HCT116 (cell line): ENCODE measurements around the gene ASAP2. TPM values are rescaled to one million over a fixed set of nuclear protein-coding genes. Genes with fewer than 3 reads are reported as not detected.

Experiments used
- ATAC-seq: fragments of 200-7000 bp; cut with Tn5 transposase; 2 replicates; pipeline ENCODE4 v1.9.1; 2020; ENCODE audit warnings: mild to moderate bottlenecking, moderate library complexity
- BruUV-seq: library from RNA; stranded (reverse); fragments of 400-500 nt; replicated peaks from 2 replicates; lab custom pipeline; 2021; lab: Mats Ljungman, UMichigan
- CTCF ChIA-PET: fragments of 300-600 bp; sonication (Branson Sonifier 250); formaldehyde crosslinking; loops from one replicate; lab custom pipeline; 2021; ENCODE audit warnings: antibody characterized with exemption; lab: Charles Lee
- POLR2A ChIA-PET: fragments of 300-600, 350-600 bp; sonication (Branson Sonifier 250); formaldehyde crosslinking; loops from one replicate; lab custom pipeline; 2021; ENCODE audit warnings: antibody characterized with exemption; lab: Charles Lee
- RAD21 ChIA-PET, 2 experiments: fragments of 300-600 bp; sonication (Branson Sonifier 250); formaldehyde crosslinking; loops; one replicate each; lab custom pipeline; 2023; ENCODE audit warnings: low total read pairs in 2 of 2; ENCODE audit not compliant: uncharacterized antibody in 2 of 2, unreplicated experiment in 2 of 2, low non-redundant PET in 1 of 2; lab: Charles Lee
- DNase-seq: peaks from one replicate; pipeline ENCODE4 v3.0.0-alpha.2; 2010; ENCODE audit warnings: low read depth, low spot score
- H2AFZ ChIP-seq: fragments of 200-600 bp; shearing (Covaris generic), sonication (generic); 2 replicates; pipeline ENCODE4 v1.6.1; 2017; ENCODE audit warnings: low read depth, mixed run types, mixed read lengths, antibody characterized with exemption, low read length; ENCODE audit not compliant: poor library complexity, severe bottlenecking
- H3K27ac ChIP-seq: 2 replicates; pipeline ENCODE4 v1.5.1; 2012; ENCODE audit warnings: low read depth, low read length
- H3K27me3 ChIP-seq: fragments of 200-600 bp; sonication (generic); 2 replicates; pipeline ENCODE4 v1.6.1; 2016; ENCODE audit warnings: mixed run types, low read length, mixed read lengths; ENCODE audit not compliant: insufficient read depth
- H3K36me3 ChIP-seq, 2 experiments: fragments of 200-500 bp in 1 of 2; fragments of 200-600 bp in 1 of 2; sonication (Bioruptor generic) in 1 of 2; sonication (generic) in 1 of 2; 2 replicates each; pipeline versions ENCODE4 v1.5.1 to v1.6.1; 2014 to 2016; ENCODE audit warnings: low read length in 2 of 2, inconsistent platforms in 1 of 2, mixed read lengths in 1 of 2, mixed run types in 1 of 2; ENCODE audit not compliant: insufficient read depth in 2 of 2, control insufficient read depth in 1 of 2
- H3K4me1 ChIP-seq, 2 experiments: fragments of 200-600 bp in 1 of 2; sonication (generic) in 1 of 2; 2 replicates each; pipeline versions ENCODE4 v1.5.1 to v1.6.1; 2012 to 2017; ENCODE audit warnings: low read length in 2 of 2, inconsistent platforms in 1 of 2, mild to moderate bottlenecking in 1 of 2, mixed read lengths in 1 of 2, mixed run types in 1 of 2, moderate library complexity in 1 of 2; ENCODE audit not compliant: insufficient read depth in 2 of 2, control insufficient read depth in 1 of 2
- H3K4me2 ChIP-seq: fragments of 200-600 bp; sonication (generic); 2 replicates; pipeline ENCODE4 v1.6.1; 2017; ENCODE audit warnings: mixed run types, low read length, mixed read lengths
- H3K4me3 ChIP-seq, 2 experiments: fragments of 200-600 bp in 1 of 2; sonication (generic) in 1 of 2; replicated peaks in 1 of 2; 2 replicates each; pipeline ENCODE4 v1.5.1; 2011 to 2016; ENCODE audit warnings: low read length in 2 of 2, control low read depth in 1 of 2, low read depth in 1 of 2, mild to moderate bottlenecking in 1 of 2, mixed read lengths in 1 of 2, mixed run types in 1 of 2
- H3K79me2 ChIP-seq: fragments of 200-600 bp; sonication (generic); 2 replicates; pipeline ENCODE4 v1.6.1; 2017; ENCODE audit warnings: mild to moderate bottlenecking, mixed run types, low read length, moderate library complexity, mixed read lengths; ENCODE audit not compliant: insufficient read depth
- H3K9ac ChIP-seq: fragments of 200-600 bp; sonication (generic); 2 replicates; pipeline ENCODE4 v1.6.1; 2016; ENCODE audit warnings: low read length, mixed read lengths
- H3K9me2 ChIP-seq: fragments of 200-600 bp; sonication (generic), shearing (Covaris generic); 2 replicates; pipeline ENCODE4 v1.6.1; 2017; ENCODE audit warnings: mixed run types, mild to moderate bottlenecking, moderate library complexity; ENCODE audit not compliant: insufficient read depth
- H3K9me3 ChIP-seq, 2 experiments: fragments of 200-500 bp in 1 of 2; fragments of 200-600 bp in 1 of 2; sonication (Bioruptor generic) in 1 of 2; sonication (generic) in 1 of 2; 2 replicates each; pipeline ENCODE4 v1.6.1; 2014 to 2017; ENCODE audit warnings: low read length in 2 of 2, mixed read lengths in 2 of 2, inconsistent platforms in 1 of 2, low read depth in 1 of 2, mild to moderate bottlenecking in 1 of 2, mixed run types in 1 of 2, moderate library complexity in 1 of 2; ENCODE audit not compliant: control insufficient read depth in 1 of 2, insufficient read depth in 1 of 2
- H4K20me1 ChIP-seq: fragments of 200-600 bp; sonication (generic), shearing (Covaris generic); 2 replicates; pipeline ENCODE4 v1.6.1; 2017; ENCODE audit warnings: mixed run types, mild to moderate bottlenecking, moderate library complexity; ENCODE audit not compliant: insufficient read depth
- CEBPB ChIP-seq: IDR thresholded peaks from 2 replicates; pipeline ENCODE4 v1.6.1; 2012; ENCODE audit warnings: low read depth
- EGR1 ChIP-seq: IDR thresholded peaks from 2 replicates; pipeline ENCODE4 v1.6.1; 2012; ENCODE audit warnings: low read depth
- ELF1 ChIP-seq: IDR thresholded peaks from 2 replicates; pipeline ENCODE4 v1.6.1; 2012; ENCODE audit warnings: low read depth, borderline replicate concordance
- EZH2 ChIP-seq: fragments of 200-600 bp; sonication (generic); IDR thresholded peaks from 2 replicates; pipeline ENCODE4 v1.6.1; 2017; ENCODE audit warnings: antibody characterized with exemption, mixed run types
- EZH2phosphoT487 ChIP-seq: fragments of 200-600 bp; IDR thresholded peaks from 2 replicates; pipeline ENCODE4 v1.6.1; 2018; ENCODE audit warnings: antibody characterized with exemption, borderline replicate concordance
- FOSL1 ChIP-seq: IDR thresholded peaks from 2 replicates; pipeline ENCODE4 v1.6.1; 2012; ENCODE audit warnings: low read depth
- JUND ChIP-seq: IDR thresholded peaks from 2 replicates; pipeline ENCODE4 v1.6.1; 2012
- POLR2A ChIP-seq: IDR thresholded peaks from 2 replicates; pipeline ENCODE4 v1.7.0; 2011; ENCODE audit warnings: borderline replicate concordance; ENCODE audit not compliant: insufficient read depth, insufficient read length; ENCODE audit errors: extremely low read depth
- POLR2AphosphoS5 ChIP-seq: IDR thresholded peaks from 2 replicates; pipeline ENCODE4 v1.6.1; 2011; ENCODE audit warnings: mild to moderate bottlenecking, low read depth, low read length, moderate library complexity
- RAD21 ChIP-seq: IDR thresholded peaks from 2 replicates; pipeline ENCODE4 v1.6.1; 2012; ENCODE audit warnings: low read depth, mild to moderate bottlenecking
- SIN3A ChIP-seq: IDR thresholded peaks from 2 replicates; pipeline ENCODE4 v1.6.1; 2012; ENCODE audit warnings: low read depth
- SP1 ChIP-seq: IDR thresholded peaks from 2 replicates; pipeline ENCODE4 v1.6.1; 2012; ENCODE audit warnings: low read depth
- SRF ChIP-seq: IDR thresholded peaks from 2 replicates; pipeline ENCODE4 v1.6.1; 2012; ENCODE audit warnings: low read depth
- TCF7L2 ChIP-seq: IDR thresholded peaks from 2 replicates; pipeline ENCODE4 v1.7.0; 2011; ENCODE audit warnings: borderline replicate concordance, inconsistent platforms; ENCODE audit not compliant: insufficient read depth, insufficient read length; ENCODE audit errors: extremely low read depth
- YY1 ChIP-seq: IDR thresholded peaks from 2 replicates; pipeline ENCODE4 v1.6.1; 2011; ENCODE audit warnings: low read length, low read depth, moderate library complexity, mild to moderate bottlenecking; ENCODE audit not compliant: insufficient replicate concordance; ENCODE audit errors: extremely low read depth
- ZFX ChIP-seq: fragments of 450-650 bp; IDR thresholded peaks from 2 replicates; pipeline ENCODE4 v1.6.1; 2017
- ZNF274 ChIP-seq: fragments of 200-500 bp; sonication (Bioruptor generic); IDR thresholded peaks from 2 replicates; pipeline ENCODE4 v1.6.1; 2014; ENCODE audit warnings: mild to moderate bottlenecking, low read depth, low read length, inconsistent platforms
- intact Hi-C: fragments of 100-400 bp; cut with micrococcal nuclease; formaldehyde crosslinking; loops from 2 replicates; pipeline ENCODE4 v1.10.0; 2022
- total RNA-seq: library from RNA; stranded (reverse); gene quantifications from one replicate; pipeline ENCODE4 v1.2.1, GENCODE V29; 2021; ENCODE audit not compliant: unreplicated experiment
- TF ChIP-seq, protein P1 (sequence below): IDR thresholded peaks from 2 replicates; pipeline ENCODE4 v1.6.1; 2012
- TF ChIP-seq, protein P2 (sequence below): IDR thresholded peaks from 2 replicates; pipeline ENCODE4 v1.6.1; 2011; ENCODE audit warnings: mild to moderate bottlenecking, low read length, moderate library complexity; ENCODE audit not compliant: insufficient replicate concordance; ENCODE audit errors: extremely low read depth
- TF ChIP-seq, protein P3 (sequence below): IDR thresholded peaks from 2 replicates; pipeline ENCODE4 v1.6.1; 2012
- TF ChIP-seq, protein P4 (sequence below), 3 experiments: fragments of 200-600 bp in 1 of 3; sonication (generic) in 1 of 3; IDR thresholded peaks in 2 of 3; conservative IDR thresholded peaks in 1 of 3; 2 replicates each; pipeline ENCODE4 v1.5.1; 2012 to 2017; ENCODE audit warnings: low read depth in 2 of 3, low read length in 2 of 3, antibody characterized with exemption in 1 of 3, borderline replicate concordance in 1 of 3, control low read depth in 1 of 3, mild to moderate bottlenecking in 1 of 3, mixed read lengths in 1 of 3, mixed run types in 1 of 3, moderate library complexity in 1 of 3; ENCODE audit not compliant: insufficient read depth in 1 of 3

Gene ASAP2
- total RNA-seq, 1 experiment from 2014 or later = 16.5 TPM

DNA sequence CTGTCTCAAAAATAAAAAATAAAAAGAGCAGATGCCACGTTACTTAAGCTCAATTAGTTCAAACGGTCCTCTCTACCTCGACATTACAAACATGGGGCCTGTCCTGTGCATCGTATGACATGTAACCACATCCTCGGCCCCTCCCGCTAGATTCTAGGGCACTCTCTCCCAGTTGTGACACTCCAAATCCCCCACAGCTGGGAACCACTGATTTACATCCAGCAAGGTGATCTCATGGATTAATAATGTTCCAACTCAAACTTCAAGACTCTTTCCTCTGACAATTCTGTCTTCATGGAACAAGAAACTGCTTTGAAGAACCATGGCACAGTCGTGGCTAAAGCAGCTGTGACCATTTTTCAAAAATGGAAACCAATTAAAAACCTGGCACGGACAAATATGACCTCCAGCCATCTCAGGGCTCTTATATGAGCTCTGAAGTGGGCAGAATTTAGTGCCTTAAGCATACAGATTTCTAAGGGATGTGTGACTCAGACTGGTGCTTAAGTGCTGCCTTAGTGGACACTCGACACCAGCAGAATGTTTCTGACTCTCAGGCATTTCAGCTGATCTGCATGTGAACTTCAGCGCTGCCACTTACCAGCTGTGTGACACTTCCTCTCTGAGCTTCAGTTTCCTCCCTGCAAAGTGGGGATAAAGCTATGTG is 31.7 kb upstream of the ASAP2 start:
- Histone ChIP-seq H4K20me1 (no peaks in the 10 kb centered on the region), H3K27me3 (no peaks in the 10 kb centered on the region), H3K9me2 (no peaks in the 10 kb centered on the region), H3K9me3 (no peaks in the 10 kb centered on the region), H2AFZ (peak overlapping the region; percentile 86), H3K79me2 (no peaks in the 10 kb centered on the region), H3K4me1 (peaks cover 37 to 55% of the 10 kb centered on the region in 2 experiments), H3K36me3 (no peaks in the 10 kb centered on the region), H3K9ac (no peak overlapping the region), H3K4me3 (no peak overlapping the region), H3K4me2 (peak overlapping the region; percentile 44), H3K27ac (no peak overlapping the region)
- RAD21 ChIA-PET = interaction anchor here (0.6 kb wide), 2 partner anchors 65 to 159 kb away, joined by 4 read pairs; no protein-coding TSS in a partner anchor
- CTCF ChIA-PET = interaction anchor here (1.6 kb wide), 1 partner anchor 9 kb away, joined by 3 read pairs; no protein-coding TSS in a partner anchor
- ATAC-seq = no peak
- intact Hi-C loops = no loop called here
- BruUV-seq = no TSS peak
- POLR2A ChIA-PET = interaction anchor here (0.5 to 1.2 kb wide), 2 partner anchors 11 to 83 kb away, joined by 3 to 4 read pairs; no protein-coding TSS in a partner anchor
- DNase-seq = no peak
- TF ChIP-seq RAD21 (no peak), EZH2phosphoT487 (no peak), POLR2A (no peak), EGR1 (no peak), JUND (peak; percentile 25; the same call in 1 of the 2 replicates), ELF1 (no peak), EZH2 (no peak), FOSL1 (0 out of 2 replicates have a peak, but pooled peaks have one; percentile 26), SIN3A (no peak), ZFX (no peak), POLR2AphosphoS5 (no peak), SP1 (0 out of 2 replicates have a peak, but pooled peaks have one; percentile 16), TCF7L2 (no peak), CEBPB (no peak), SRF (no peak), ZNF274 (no peak), YY1 (no peak)
- TF ChIP-seq, protein P1, sequence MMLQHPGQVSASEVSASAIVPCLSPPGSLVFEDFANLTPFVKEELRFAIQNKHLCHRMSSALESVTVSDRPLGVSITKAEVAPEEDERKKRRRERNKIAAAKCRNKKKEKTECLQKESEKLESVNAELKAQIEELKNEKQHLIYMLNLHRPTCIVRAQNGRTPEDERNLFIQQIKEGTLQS = no peak
- TF ChIP-seq, protein P2, sequence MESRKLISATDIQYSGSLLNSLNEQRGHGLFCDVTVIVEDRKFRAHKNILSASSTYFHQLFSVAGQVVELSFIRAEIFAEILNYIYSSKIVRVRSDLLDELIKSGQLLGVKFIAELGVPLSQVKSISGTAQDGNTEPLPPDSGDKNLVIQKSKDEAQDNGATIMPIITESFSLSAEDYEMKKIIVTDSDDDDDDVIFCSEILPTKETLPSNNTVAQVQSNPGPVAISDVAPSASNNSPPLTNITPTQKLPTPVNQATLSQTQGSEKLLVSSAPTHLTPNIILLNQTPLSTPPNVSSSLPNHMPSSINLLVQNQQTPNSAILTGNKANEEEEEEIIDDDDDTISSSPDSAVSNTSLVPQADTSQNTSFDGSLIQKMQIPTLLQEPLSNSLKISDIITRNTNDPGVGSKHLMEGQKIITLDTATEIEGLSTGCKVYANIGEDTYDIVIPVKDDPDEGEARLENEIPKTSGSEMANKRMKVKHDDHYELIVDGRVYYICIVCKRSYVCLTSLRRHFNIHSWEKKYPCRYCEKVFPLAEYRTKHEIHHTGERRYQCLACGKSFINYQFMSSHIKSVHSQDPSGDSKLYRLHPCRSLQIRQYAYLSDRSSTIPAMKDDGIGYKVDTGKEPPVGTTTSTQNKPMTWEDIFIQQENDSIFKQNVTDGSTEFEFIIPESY = no peak
- TF ChIP-seq, protein P3, sequence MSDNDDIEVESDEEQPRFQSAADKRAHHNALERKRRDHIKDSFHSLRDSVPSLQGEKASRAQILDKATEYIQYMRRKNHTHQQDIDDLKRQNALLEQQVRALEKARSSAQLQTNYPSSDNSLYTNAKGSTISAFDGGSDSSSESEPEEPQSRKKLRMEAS = 0 out of 2 replicates have a peak, but pooled peaks have one; percentile 40
- TF ChIP-seq, protein P4, sequence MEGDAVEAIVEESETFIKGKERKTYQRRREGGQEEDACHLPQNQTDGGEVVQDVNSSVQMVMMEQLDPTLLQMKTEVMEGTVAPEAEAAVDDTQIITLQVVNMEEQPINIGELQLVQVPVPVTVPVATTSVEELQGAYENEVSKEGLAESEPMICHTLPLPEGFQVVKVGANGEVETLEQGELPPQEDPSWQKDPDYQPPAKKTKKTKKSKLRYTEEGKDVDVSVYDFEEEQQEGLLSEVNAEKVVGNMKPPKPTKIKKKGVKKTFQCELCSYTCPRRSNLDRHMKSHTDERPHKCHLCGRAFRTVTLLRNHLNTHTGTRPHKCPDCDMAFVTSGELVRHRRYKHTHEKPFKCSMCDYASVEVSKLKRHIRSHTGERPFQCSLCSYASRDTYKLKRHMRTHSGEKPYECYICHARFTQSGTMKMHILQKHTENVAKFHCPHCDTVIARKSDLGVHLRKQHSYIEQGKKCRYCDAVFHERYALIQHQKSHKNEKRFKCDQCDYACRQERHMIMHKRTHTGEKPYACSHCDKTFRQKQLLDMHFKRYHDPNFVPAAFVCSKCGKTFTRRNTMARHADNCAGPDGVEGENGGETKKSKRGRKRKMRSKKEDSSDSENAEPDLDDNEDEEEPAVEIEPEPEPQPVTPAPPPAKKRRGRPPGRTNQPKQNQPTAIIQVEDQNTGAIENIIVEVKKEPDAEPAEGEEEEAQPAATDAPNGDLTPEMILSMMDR (IDR thresholded peaks at IDR 0.05 in 2 of 3, conservative IDR thresholded peaks at IDR 0.05 in 1 of 3; ENCODE audit: borderline replicate concordance in 1 of 3, insufficient read depth in 1 of 3, low read depth in 2 of 3, low read length in 2 of 3) = no peak
